GM23338 (cell line): ENCODE measurements around the gene SKP1. TPM values are rescaled to one million over a fixed set of nuclear protein-coding genes. Genes with fewer than 3 reads are reported as not detected.

Experiments
- ATAC-seq: fragments of 200-7000 bp; cut with Tn5 transposase; 3 replicates; pipeline ENCODE4 v1.9.1; 2020
- DNase-seq: peaks from one replicate; pipeline ENCODE4 v3.0.0-alpha.2; 2015; ENCODE audit warnings: low spot score
- H2AFZ ChIP-seq: fragments of 200-600 bp; sonication (generic); 2 replicates; pipeline ENCODE4 v1.8.0; 2016; ENCODE audit warnings: antibody characterized with exemption, mild to moderate bottlenecking, moderate library complexity
- H3F3A ChIP-seq: fragments of 200-600 bp; sonication (generic); replicated peaks from 2 replicates; pipeline ENCODE4 v1.8.0; 2017; ENCODE audit warnings: antibody characterized with exemption, mixed run types, low read depth
- H3K27ac ChIP-seq: fragments of 200-600 bp; sonication (generic); 2 replicates; pipeline ENCODE4 v1.6.1; 2016; ENCODE audit warnings: low read depth
- H3K27me3 ChIP-seq: fragments of 200-600 bp; sonication (generic); 2 replicates; pipeline ENCODE4 v1.8.0; 2016; ENCODE audit warnings: mild to moderate bottlenecking, mixed run types, moderate library complexity; ENCODE audit not compliant: insufficient read depth
- H3K36me3 ChIP-seq: fragments of 200-600 bp; sonication (generic); 2 replicates; pipeline ENCODE4 v1.8.0; 2016; ENCODE audit warnings: mild to moderate bottlenecking; ENCODE audit not compliant: insufficient read depth
- H3K4me1 ChIP-seq: fragments of 200-600 bp; sonication (generic); 2 replicates; pipeline ENCODE4 v1.8.0; 2016; ENCODE audit warnings: mild to moderate bottlenecking, moderate library complexity; ENCODE audit not compliant: insufficient read depth
- H3K4me2 ChIP-seq: fragments of 200-600 bp; sonication (generic); 2 replicates; pipeline ENCODE4 v1.7.1; 2017; ENCODE audit warnings: mixed run types
- H3K4me3 ChIP-seq: fragments of 200-600 bp; sonication (generic); 2 replicates; pipeline ENCODE4 v1.6.1; 2016; ENCODE audit warnings: mixed run types
- H3K79me2 ChIP-seq: fragments of 200-600 bp; sonication (generic); replicated peaks from 2 replicates; pipeline ENCODE4 v1.8.0; 2017; ENCODE audit warnings: mild to moderate bottlenecking; ENCODE audit not compliant: insufficient read depth
- H3K9me2 ChIP-seq: fragments of 200-600 bp; sonication (generic); 2 replicates; pipeline ENCODE4 v1.8.0; 2017; ENCODE audit not compliant: insufficient read depth
- H4K20me1 ChIP-seq: fragments of 200-600 bp; sonication (generic); replicated peaks from 2 replicates; pipeline ENCODE4 v1.8.0; 2017; ENCODE audit warnings: mild to moderate bottlenecking; ENCODE audit not compliant: insufficient read depth
- H3K27ac Mint-ChIP-seq: 2 replicates; pipeline ENCODE4 v1.8.0; 2020; ENCODE audit warnings: inconsistent platforms, mild to moderate bottlenecking, moderate library complexity, mixed read lengths
- H3K27me3 Mint-ChIP-seq: 3 replicates; pipeline ENCODE4 v1.8.0; 2022; ENCODE audit warnings: low read depth, mild to moderate bottlenecking, moderate library complexity, mixed read lengths, inconsistent platforms; ENCODE audit not compliant: insufficient read depth, poor library complexity
- H3K36me3 Mint-ChIP-seq: 3 replicates; pipeline ENCODE4 v1.8.0; 2021; ENCODE audit warnings: low read depth, mild to moderate bottlenecking, inconsistent platforms, moderate library complexity, mixed read lengths
- H3K4me1 Mint-ChIP-seq: 3 replicates; pipeline ENCODE4 v1.8.0; 2020; ENCODE audit warnings: mild to moderate bottlenecking, inconsistent platforms, mixed read lengths
- H3K4me3 Mint-ChIP-seq: 3 replicates; pipeline ENCODE4 v1.8.0; 2021; ENCODE audit warnings: moderate library complexity, mild to moderate bottlenecking, inconsistent platforms, mixed read lengths
- H3K9me3 Mint-ChIP-seq: 3 replicates; pipeline ENCODE4 v1.8.0; 2020; ENCODE audit warnings: moderate library complexity, mild to moderate bottlenecking, inconsistent platforms, mixed read lengths
- CREB1 ChIP-seq: fragments of 250-450 bp; sonication (Bioruptor Pico); IDR thresholded peaks from 2 replicates; pipeline ENCODE4 v1.5.0; 2020; ENCODE audit warnings: low read depth, mild to moderate bottlenecking, moderate library complexity
- JUNB ChIP-seq: IDR thresholded peaks from one replicate; pipeline ENCODE4 v1.6.1; 2016; ENCODE audit warnings: antibody characterized with exemption; ENCODE audit not compliant: unreplicated experiment
- NANOG ChIP-seq: IDR thresholded peaks from 2 replicates; pipeline ENCODE4 v1.6.1; 2016; ENCODE audit warnings: antibody characterized with exemption, borderline replicate concordance
- POLR2AphosphoS5 ChIP-seq: IDR thresholded peaks from 2 replicates; pipeline ENCODE4 v1.6.1; 2016; ENCODE audit warnings: antibody characterized with exemption, low read depth
- STAT1 ChIP-seq: IDR thresholded peaks from one replicate; pipeline ENCODE4 v1.6.1; 2016; ENCODE audit warnings: antibody characterized with exemption; ENCODE audit not compliant: unreplicated experiment
- ZNF114 ChIP-seq: fragments of 250-450 bp; sonication (Bioruptor Pico); IDR thresholded peaks from 2 replicates; pipeline ENCODE4 v1.5.0; 2020; ENCODE audit warnings: mild to moderate bottlenecking, moderate library complexity
- ZNF331 ChIP-seq: fragments of 250-450 bp; sonication (Bioruptor Pico); IDR thresholded peaks from 2 replicates; pipeline ENCODE4 v1.5.0; 2020; ENCODE audit warnings: low read depth, mild to moderate bottlenecking, moderate library complexity
- polyA plus RNA-seq: library from polyadenylated mRNA; unstranded; fragments of >200 nt; fragmentation: Nextera tagmentation; extraction: Ambion mirVana; gene quantifications from 2 replicates; pipeline ENCODE4 v1.2.1, GENCODE V29; 2016
- total RNA-seq: library from RNA; depleted of rRNA; stranded (reverse); fragments of >200 nt; shearing (Covaris generic); gene quantifications from 2 replicates; pipeline ENCODE4 v1.2.3, GENCODE V29; 2014
- TF ChIP-seq, protein P1 (sequence below): IDR thresholded peaks from one replicate; pipeline ENCODE4 v1.6.1; 2018; ENCODE audit warnings: antibody characterized with exemption; ENCODE audit not compliant: unreplicated experiment
- TF ChIP-seq, protein P2 (sequence below): IDR thresholded peaks from 2 replicates; pipeline ENCODE4 v1.6.1; 2016; ENCODE audit warnings: antibody characterized with exemption
- TF ChIP-seq, protein P3 (sequence below), 2 experiments: fragments of 200-600 bp in 1 of 2; sonication (generic) in 1 of 2; conservative IDR thresholded peaks; 2 replicates each; pipeline versions ENCODE4 v1.5.1 to v1.6.1; 2016 to 2017; ENCODE audit warnings: antibody characterized with exemption in 2 of 2, low read depth in 2 of 2, mild to moderate bottlenecking in 2 of 2, moderate library complexity in 1 of 2

SKP1 gene
- total and polyA plus RNA-seq, 2 experiments from 2014 or later, result 244 to 440 TPM

DNA sequence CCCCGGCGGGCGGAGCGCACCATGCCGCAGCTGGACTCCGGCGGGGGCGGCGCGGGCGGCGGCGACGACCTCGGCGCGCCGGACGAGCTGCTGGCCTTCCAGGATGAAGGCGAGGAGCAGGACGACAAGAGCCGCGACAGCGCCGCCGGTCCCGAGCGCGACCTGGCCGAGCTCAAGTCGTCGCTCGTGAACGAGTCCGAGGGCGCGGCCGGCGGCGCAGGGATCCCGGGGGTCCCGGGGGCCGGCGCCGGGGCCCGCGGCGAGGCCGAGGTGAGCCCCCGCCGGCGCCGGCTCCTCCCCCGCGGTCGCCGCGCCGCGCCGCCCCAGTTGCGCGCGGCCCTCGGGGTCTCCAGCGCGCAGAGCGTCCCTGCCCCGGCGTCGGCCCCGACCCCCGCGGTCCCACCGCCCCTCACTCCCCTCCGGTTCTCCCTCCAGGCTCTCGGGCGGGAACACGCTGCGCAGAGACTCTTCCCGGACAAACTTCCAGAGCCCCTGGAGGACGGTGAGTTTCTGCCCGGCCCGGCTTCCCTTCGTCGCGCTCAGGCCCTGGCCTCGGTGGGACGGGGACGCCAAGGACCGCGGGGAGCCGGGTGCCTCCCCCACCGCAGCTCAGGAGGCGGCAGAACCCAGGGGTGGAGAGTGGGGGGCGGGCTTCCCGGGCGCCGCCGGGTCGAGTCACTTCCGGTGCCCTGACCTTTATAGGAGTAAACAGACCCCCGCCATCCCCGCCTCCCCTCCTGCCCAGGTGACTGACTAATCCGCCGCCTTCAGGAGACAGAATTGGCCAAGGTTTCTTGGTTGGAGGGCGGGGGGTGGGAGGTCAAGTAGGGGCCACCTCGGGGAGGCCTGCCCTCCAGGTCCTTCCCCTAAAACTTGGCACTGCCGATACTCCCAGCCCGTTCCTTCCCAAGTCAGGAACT is 61.6 kb downstream of the SKP1 start:
- Mint-ChIP-seq H3K27ac (no peak overlapping the region), H3K9me3 (no peaks in the 10 kb centered on the region), H3K4me1 (peaks cover 7% of the 10 kb centered on the region), H3K4me3 (peak overlapping the region; percentile 70), H3K27me3 (peaks cover 35% of the 10 kb centered on the region), H3K36me3 (no peaks in the 10 kb centered on the region; the same call in 2 of the 3 replicates)
- no peaks in the 10 kb centered on the region for H3K36me3 ChIP-seq
- peaks cover 10% of the 10 kb centered on the region; the same call in 1 of the 2 replicates for H4K20me1 ChIP-seq
- H3K79me2 ChIP-seq, result no peaks in the 10 kb centered on the region
- no peak for TF ChIP-seq ZNF114
- peak; percentile 75 for TF ChIP-seq CREB1
- TF ChIP-seq, protein P1, sequence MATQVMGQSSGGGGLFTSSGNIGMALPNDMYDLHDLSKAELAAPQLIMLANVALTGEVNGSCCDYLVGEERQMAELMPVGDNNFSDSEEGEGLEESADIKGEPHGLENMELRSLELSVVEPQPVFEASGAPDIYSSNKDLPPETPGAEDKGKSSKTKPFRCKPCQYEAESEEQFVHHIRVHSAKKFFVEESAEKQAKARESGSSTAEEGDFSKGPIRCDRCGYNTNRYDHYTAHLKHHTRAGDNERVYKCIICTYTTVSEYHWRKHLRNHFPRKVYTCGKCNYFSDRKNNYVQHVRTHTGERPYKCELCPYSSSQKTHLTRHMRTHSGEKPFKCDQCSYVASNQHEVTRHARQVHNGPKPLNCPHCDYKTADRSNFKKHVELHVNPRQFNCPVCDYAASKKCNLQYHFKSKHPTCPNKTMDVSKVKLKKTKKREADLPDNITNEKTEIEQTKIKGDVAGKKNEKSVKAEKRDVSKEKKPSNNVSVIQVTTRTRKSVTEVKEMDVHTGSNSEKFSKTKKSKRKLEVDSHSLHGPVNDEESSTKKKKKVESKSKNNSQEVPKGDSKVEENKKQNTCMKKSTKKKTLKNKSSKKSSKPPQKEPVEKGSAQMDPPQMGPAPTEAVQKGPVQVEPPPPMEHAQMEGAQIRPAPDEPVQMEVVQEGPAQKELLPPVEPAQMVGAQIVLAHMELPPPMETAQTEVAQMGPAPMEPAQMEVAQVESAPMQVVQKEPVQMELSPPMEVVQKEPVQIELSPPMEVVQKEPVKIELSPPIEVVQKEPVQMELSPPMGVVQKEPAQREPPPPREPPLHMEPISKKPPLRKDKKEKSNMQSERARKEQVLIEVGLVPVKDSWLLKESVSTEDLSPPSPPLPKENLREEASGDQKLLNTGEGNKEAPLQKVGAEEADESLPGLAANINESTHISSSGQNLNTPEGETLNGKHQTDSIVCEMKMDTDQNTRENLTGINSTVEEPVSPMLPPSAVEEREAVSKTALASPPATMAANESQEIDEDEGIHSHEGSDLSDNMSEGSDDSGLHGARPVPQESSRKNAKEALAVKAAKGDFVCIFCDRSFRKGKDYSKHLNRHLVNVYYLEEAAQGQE, result no peak
- no peak for TF ChIP-seq NANOG
- peak; percentile 54 for TF ChIP-seq POLR2AphosphoS5
- H3K27me3 ChIP-seq, result peaks cover 40% of the 10 kb centered on the region
- no peaks in the 10 kb centered on the region; the same call in 1 of the 2 replicates for H3K4me1 ChIP-seq
- peak overlapping the region; percentile 87; the same call in 1 of the 2 replicates for H2AFZ ChIP-seq
- H3F3A ChIP-seq, result 0 out of 2 replicates have a peak, but pooled peaks cover 15% of the 10 kb centered on the region
- no peak overlapping the region for H3K27ac ChIP-seq
- DNase-seq, result peak; percentile 91
- ATAC-seq, result peak; percentile 63
- H3K4me2 ChIP-seq, result peak overlapping the region; percentile 88
- peak overlapping the region; percentile 86 for H3K4me3 ChIP-seq
- no peaks in the 10 kb centered on the region for H3K9me2 ChIP-seq

DNA sequence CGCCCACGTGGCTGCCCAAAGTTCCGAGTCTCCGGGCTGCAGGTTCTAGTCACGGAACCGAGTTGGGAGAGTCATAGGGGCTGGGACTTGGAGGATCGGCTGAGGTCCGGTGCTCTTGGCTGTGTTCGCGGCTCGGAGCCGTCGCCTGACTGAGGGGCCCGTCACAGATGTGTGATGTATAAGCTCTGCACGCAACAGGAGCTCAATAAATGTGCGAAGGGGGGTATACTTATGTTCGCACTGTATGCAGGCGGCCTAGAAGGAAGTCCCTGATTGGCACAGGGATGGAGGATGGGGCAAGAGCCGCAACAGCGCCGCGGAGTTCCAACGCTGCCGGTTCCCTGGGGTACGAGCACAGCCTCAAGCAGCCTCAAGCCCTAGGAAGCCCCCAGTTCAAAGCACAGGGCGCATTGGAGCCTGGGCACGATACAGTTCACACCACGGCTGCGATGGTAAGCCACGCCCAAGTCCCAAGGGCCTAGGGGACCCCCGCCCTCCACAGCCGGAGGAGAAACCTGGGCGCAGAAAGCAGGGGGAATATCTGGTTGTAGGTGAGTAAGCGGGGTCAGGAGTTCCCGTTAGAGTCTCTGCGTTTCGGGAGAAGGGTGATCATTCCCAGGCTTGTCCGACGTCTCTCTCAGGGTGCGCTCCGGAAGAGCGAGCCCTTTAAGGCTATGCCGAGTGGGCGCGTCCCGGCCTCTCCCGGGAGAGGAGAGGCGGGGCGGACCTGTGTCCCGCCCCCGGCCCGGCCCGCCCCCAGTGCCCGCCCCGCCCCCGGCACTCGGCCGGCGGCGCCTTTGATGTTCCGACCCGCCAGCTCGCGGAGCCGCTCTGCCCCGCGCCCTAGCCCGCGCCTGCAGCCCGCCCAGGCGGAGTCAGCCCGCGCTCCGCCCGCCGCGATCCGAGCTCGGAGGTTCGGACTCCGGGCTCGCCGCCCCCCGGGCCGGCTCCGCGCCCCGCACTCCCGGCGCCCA is 62.6 kb downstream of the SKP1 start, which contains the start of gene TCF7:
TSS of gene TCF7 (plus strand) at position 780 of the 974 bp plus-strand sequence. CDS start 226 bp downstream, outside the sequence.
- Histone ChIP-seq H3K27ac (peak within 1 kb of the TSS; percentile 66; the same call in 1 of the 2 replicates), H2AFZ (peak within 1 kb of the TSS; percentile 94), H3K79me2 (no peaks in the 10 kb centered on the region), H3K36me3 (no peaks in the 10 kb centered on the region), H3K4me3 (peak within 1 kb of the TSS; percentile 90), H4K20me1 (peaks cover 10% of the 10 kb centered on the region; the same call in 1 of the 2 replicates), H3F3A (0 out of 2 replicates have a peak, but pooled peaks cover 15% of the 10 kb centered on the region), H3K27me3 (peaks cover 40% of the 10 kb centered on the region), H3K4me1 (no peaks in the 10 kb centered on the region; the same call in 1 of the 2 replicates), H3K4me2 (peak within 1 kb of the TSS; percentile 98), H3K9me2 (no peaks in the 10 kb centered on the region)
- ATAC-seq (peak; percentile 79), DNase-seq (peak; percentile 92)
- H3K27ac Mint-ChIP-seq, result no peak within 1 kb of the TSS
- H3K36me3 Mint-ChIP-seq, result no peaks in the 10 kb centered on the region; the same call in 2 of the 3 replicates
- peaks cover 7% of the 10 kb centered on the region for H3K4me1 Mint-ChIP-seq
- no peaks in the 10 kb centered on the region for H3K9me3 Mint-ChIP-seq
- TF ChIP-seq POLR2AphosphoS5 (peak; percentile 77), CREB1 (no peak), ZNF331 (CRISPR knock-in tag) (no peak), JUNB (no peak), STAT1 (no peak)
- TF ChIP-seq, protein P1, result no peak
- TF ChIP-seq, protein P2, sequence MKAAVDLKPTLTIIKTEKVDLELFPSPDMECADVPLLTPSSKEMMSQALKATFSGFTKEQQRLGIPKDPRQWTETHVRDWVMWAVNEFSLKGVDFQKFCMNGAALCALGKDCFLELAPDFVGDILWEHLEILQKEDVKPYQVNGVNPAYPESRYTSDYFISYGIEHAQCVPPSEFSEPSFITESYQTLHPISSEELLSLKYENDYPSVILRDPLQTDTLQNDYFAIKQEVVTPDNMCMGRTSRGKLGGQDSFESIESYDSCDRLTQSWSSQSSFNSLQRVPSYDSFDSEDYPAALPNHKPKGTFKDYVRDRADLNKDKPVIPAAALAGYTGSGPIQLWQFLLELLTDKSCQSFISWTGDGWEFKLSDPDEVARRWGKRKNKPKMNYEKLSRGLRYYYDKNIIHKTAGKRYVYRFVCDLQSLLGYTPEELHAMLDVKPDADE, result no peak
- TF ChIP-seq, protein P3, sequence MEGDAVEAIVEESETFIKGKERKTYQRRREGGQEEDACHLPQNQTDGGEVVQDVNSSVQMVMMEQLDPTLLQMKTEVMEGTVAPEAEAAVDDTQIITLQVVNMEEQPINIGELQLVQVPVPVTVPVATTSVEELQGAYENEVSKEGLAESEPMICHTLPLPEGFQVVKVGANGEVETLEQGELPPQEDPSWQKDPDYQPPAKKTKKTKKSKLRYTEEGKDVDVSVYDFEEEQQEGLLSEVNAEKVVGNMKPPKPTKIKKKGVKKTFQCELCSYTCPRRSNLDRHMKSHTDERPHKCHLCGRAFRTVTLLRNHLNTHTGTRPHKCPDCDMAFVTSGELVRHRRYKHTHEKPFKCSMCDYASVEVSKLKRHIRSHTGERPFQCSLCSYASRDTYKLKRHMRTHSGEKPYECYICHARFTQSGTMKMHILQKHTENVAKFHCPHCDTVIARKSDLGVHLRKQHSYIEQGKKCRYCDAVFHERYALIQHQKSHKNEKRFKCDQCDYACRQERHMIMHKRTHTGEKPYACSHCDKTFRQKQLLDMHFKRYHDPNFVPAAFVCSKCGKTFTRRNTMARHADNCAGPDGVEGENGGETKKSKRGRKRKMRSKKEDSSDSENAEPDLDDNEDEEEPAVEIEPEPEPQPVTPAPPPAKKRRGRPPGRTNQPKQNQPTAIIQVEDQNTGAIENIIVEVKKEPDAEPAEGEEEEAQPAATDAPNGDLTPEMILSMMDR (conservative IDR thresholded peaks at IDR 0.05; ENCODE audit: low read depth in 2 of 2), result no peak
- H3K27me3 Mint-ChIP-seq, result peaks cover 34% of the 10 kb centered on the region
- peak within 1 kb of the TSS; percentile 79 for H3K4me3 Mint-ChIP-seq
